NCI-H1105 (cell line): ENCODE results near the gene SLIT3.

Source experiments
- DNase-seq: peaks from one replicate; lab custom pipeline; 2025; lab: John Stamatoyannopoulos, UW

The SLIT3 gene

GRCh38 chr5:168796593-168797580 lies 504.1 kb downstream of the SLIT3 start:
- no peak for DNase-seq

GRCh38 chr5:168796000-168796399 lies 504.9 kb downstream of the SLIT3 start:
- no peak for DNase-seq

- DNase-seq, result no peak
Measured at GRCh38 chr5:168793841-168794837, 506.8 kb downstream of the SLIT3 start.

- DNase-seq, result no peak
Measured at GRCh38 chr5:168792678-168793077, 508.3 kb downstream of the SLIT3 start.

- no peak for DNase-seq
Measured at GRCh38 chr5:168790671-168791250, 510.2 kb downstream of the SLIT3 start.

GRCh38 chr5:168790002-168790635 lies 510.8 kb downstream of the SLIT3 start:
- no peak for DNase-seq

- no peak for DNase-seq
Measured at GRCh38 chr5:168788786-168789185, 512.2 kb downstream of the SLIT3 start.

GRCh38 chr5:168788107-168788506 lies 512.8 kb downstream of the SLIT3 start:
- no peak for DNase-seq

GRCh38 chr5:168786147-168786546 lies 514.8 kb downstream of the SLIT3 start:
- no peak for DNase-seq

- no peak for DNase-seq
Measured at GRCh38 chr5:168784454-168784853, 516.5 kb downstream of the SLIT3 start.

GRCh38 chr5:168781941-168782571 lies 518.9 kb downstream of the SLIT3 start:
- DNase-seq, result peak; percentile 47

- DNase-seq, result no peak
Measured at GRCh38 chr5:168780888-168781287, 520.1 kb downstream of the SLIT3 start.

- no peak for DNase-seq
Measured at GRCh38 chr5:168779333-168779732, 521.6 kb downstream of the SLIT3 start.

- no peak for DNase-seq
Measured at GRCh38 chr5:168778536-168778935, 522.4 kb downstream of the SLIT3 start.

GRCh38 chr5:168777651-168778050 lies 523.3 kb downstream of the SLIT3 start:
- DNase-seq, result no peak

GRCh38 chr5:168776070-168776469 lies 524.9 kb downstream of the SLIT3 start:
- no peak for DNase-seq

GRCh38 chr5:168773226-168773625 lies 527.7 kb downstream of the SLIT3 start:
- no peak for DNase-seq

GRCh38 chr5:168772316-168772961 lies 528.5 kb downstream of the SLIT3 start:
- no peak for DNase-seq

GRCh38 chr5:168771678-168772077 lies 529.3 kb downstream of the SLIT3 start:
- no peak for DNase-seq

- no peak for DNase-seq
Measured at GRCh38 chr5:168770996-168771395, 529.9 kb downstream of the SLIT3 start.
